Sciatic nerve (tissue), 2 donors: Measurements from ENCODE around the gene MTMR2. TPM values are rescaled to one million over a fixed set of nuclear protein-coding genes. Genes with fewer than 3 reads are reported as not detected.
"Not testable (repeated sequence)": the region's sequence is repeated elsewhere in the genome, so short reads cannot be mapped to it uniquely, and the experiment has no call there.

ENCODE experiments used
- ATAC-seq: fragments of 200-7000 bp; cut with Tn5 transposase; one replicate; pipeline ENCODE4 v1.9.1; 2020; ENCODE audit warnings: mild to moderate bottlenecking, moderate library complexity
- DNase-seq: peaks from one replicate; pipeline ENCODE4 v3.0.0-alpha.2; 2020; ENCODE audit warnings: low spot score
- intact Hi-C: fragments of 100-400 bp; cut with DNase I; formaldehyde crosslinking; loops from one replicate; pipeline ENCODE4 v1.14.2; 2022
- total RNA-seq: library from RNA; stranded (reverse); fragmentation: NEBNext Ultra II Directional; extraction: Animal tissue kit (Norgen Biotek cat#: 25700); gene quantifications from one replicate; pipeline ENCODE4 v1.2.1, GENCODE V29; 2021
- donor health status: DM: no; HTN: no; CAD: no.
- donor health status: DM: no; HTN: no; CAD: no.

The MTMR2 gene
- total RNA-seq, 1 donor from 2014 or later: 31.5 TPM

GRCh38 chr11:95892492-95892891, 31.4 kb downstream of the MTMR2 start:
- DNase-seq (no peak), ATAC-seq (no peak)
- intact Hi-C loops: no loop called here

- DNase-seq (no peak), ATAC-seq (peak; percentile 71)
- intact Hi-C loops: no loop called here
Measured at GRCh38 chr11:95891423-95892170, 32.3 kb downstream of the MTMR2 start.

GRCh38 chr11:95888852-95889251, 35.1 kb downstream of the MTMR2 start:
- ATAC-seq: no peak
- intact Hi-C loops: no loop called here
- no peak for DNase-seq

- ATAC-seq (no peak), DNase-seq (no peak)
- intact Hi-C loops: no loop called here
Measured at GRCh38 chr11:95888439-95888838, 35.5 kb downstream of the MTMR2 start.

- DNase-seq: no peak
- no peak for ATAC-seq
- intact Hi-C loops: no loop called here
Measured at GRCh38 chr11:95886462-95886861, 37.4 kb downstream of the MTMR2 start.

GRCh38 chr11:95884802-95885201, 39.1 kb downstream of the MTMR2 start:
- no peak for DNase-seq
- no peak for ATAC-seq
- intact Hi-C loops: no loop called here

GRCh38 chr11:95884376-95884775, 39.5 kb downstream of the MTMR2 start:
- DNase-seq (no peak), ATAC-seq (peak; percentile 46)
- intact Hi-C loops: no loop called here

- ATAC-seq (no peak), DNase-seq (no peak)
- intact Hi-C loops: no loop called here
Measured at GRCh38 chr11:95883381-95883780, 40.5 kb downstream of the MTMR2 start.

GRCh38 chr11:95877291-95877690, 46.6 kb downstream of the MTMR2 start:
- no peak for DNase-seq
- no peak for ATAC-seq
- intact Hi-C loops: no loop called here

- DNase-seq, ATAC-seq, intact Hi-C loops: not testable (repeated sequence)
Measured at GRCh38 chr11:95870877-95871276, 53.0 kb downstream of the MTMR2 start.

- intact Hi-C loops: no loop called here
- ATAC-seq (no peak), DNase-seq (no peak)
Measured at GRCh38 chr11:95867105-95867504, 56.8 kb downstream of the MTMR2 start.

GRCh38 chr11:95863486-95864140, 60.3 kb downstream of the MTMR2 start:
- ATAC-seq (no peak), DNase-seq (no peak)
- intact Hi-C loops: no loop called here

- ATAC-seq, DNase-seq, intact Hi-C loops: not testable (repeated sequence)
Measured at GRCh38 chr11:95860024-95860423, 63.9 kb downstream of the MTMR2 start.

- DNase-seq, ATAC-seq, intact Hi-C loops: not testable (repeated sequence)
Measured at GRCh38 chr11:95854362-95854761, 69.5 kb downstream of the MTMR2 start.

- ATAC-seq: no peak
- no peak for DNase-seq
- intact Hi-C loops: no loop called here
Measured at GRCh38 chr11:95853862-95854261, 70.0 kb downstream of the MTMR2 start.

GRCh38 chr11:95853138-95853537, 70.8 kb downstream of the MTMR2 start:
- intact Hi-C loops: no loop called here
- ATAC-seq (no peak), DNase-seq (no peak)

- DNase-seq: no peak
- intact Hi-C loops: no loop called here
- no peak for ATAC-seq
Measured at GRCh38 chr11:95850137-95850536, 73.8 kb downstream of the MTMR2 start.

GRCh38 chr11:95849087-95849825, 74.7 kb downstream of the MTMR2 start:
- DNase-seq: no peak
- intact Hi-C loops: loop anchor here (10.0 kb wide), 1 partner anchor 496 kb away; the partner anchor contains the start of gene MAML2

GRCh38 chr11:95845167-95845566, 78.7 kb downstream of the MTMR2 start:
- ATAC-seq (no peak), DNase-seq (no peak)
- intact Hi-C loops: loop anchor here (10.0 kb wide), 1 partner anchor 500 kb away; the partner anchor contains the start of gene MAML2

More at GRCh38 chr11:95849087-95849825, 74.7 kb downstream of the MTMR2 start:
- ATAC-seq: peak; percentile 89
